Measurements from ENCODE around the gene PMPCA. TPM values are rescaled to one million over a fixed set of nuclear protein-coding genes. Genes with fewer than 3 reads are reported as not detected.

Gene PMPCA
- total RNA-seq, 3 donors from 2014 or later (not counting 1 experiment from before 2014, with no cell fraction given), result 78.3 to 84.8 (median 79.3) TPM

- no peak overlapping the region for H3K27ac Mint-ChIP-seq
- no peak for TF ChIP-seq CTCF (IDR thresholded peaks at IDR 0.05)
- H3K27ac ChIP-seq (ENCODE audit: low read length), result no peak overlapping the region
- H3K4me3 ChIP-seq (ENCODE audit: low read length), result no peak overlapping the region
- DNase-seq, result no peak
- no peaks in the 10 kb centered on the region for H3K27me3 ChIP-seq (ENCODE audit: control insufficient read depth, insufficient read depth, low read length)
- H3K4me1 Mint-ChIP-seq, result peaks cover 0 to 5% of the 10 kb centered on the region in 2 donors
- peaks cover 2% of the 10 kb centered on the region for H3K36me3 ChIP-seq (ENCODE audit: control insufficient read depth, insufficient read depth, low read length)
- no peak overlapping the region for H3K4me3 Mint-ChIP-seq
- no peaks in the 10 kb centered on the region for H3K27me3 Mint-ChIP-seq (ENCODE audit: low read depth in 2 of 2)
- intact Hi-C loops (cut with micrococcal nuclease), result loop anchor here (10.0 kb wide), 1 partner anchor 50 kb away; no protein-coding TSS in a partner anchor
- H3K9me3 ChIP-seq (ENCODE audit: control insufficient read depth, insufficient read depth, low read length), result no peaks in the 10 kb centered on the region
- H3K9me3 Mint-ChIP-seq, result no peaks in the 10 kb centered on the region
- no peaks in the 10 kb centered on the region for H3K36me3 Mint-ChIP-seq
- WGBS (ENCODE audit: insufficient coverage), result 89% methylated on average over 31 of the region's 31 CpGs
- peaks cover 29% of the 10 kb centered on the region for H3K4me1 ChIP-seq (ENCODE audit: control insufficient read depth, insufficient read depth, low read length)
- ATAC-seq, result no peak
Measured at GRCh38 chr9:136364942-136365774, 45.3 kb upstream of the PMPCA start.

- intact Hi-C loops (cut with micrococcal nuclease), result loop anchor here (10.0 kb wide), 1 partner anchor 51 kb away; no protein-coding TSS in a partner anchor
- 55% methylated on average over 9 of the region's 9 CpGs for WGBS (ENCODE audit: insufficient coverage)
- ATAC-seq, result no peak
- no peak for DNase-seq
- no peaks in the 10 kb centered on the region for H3K9me3 Mint-ChIP-seq
- Histone ChIP-seq H3K27ac (ENCODE audit: low read length) (no peak overlapping the region), H3K4me1 (ENCODE audit: control insufficient read depth, insufficient read depth, low read length) (peaks cover 29% of the 10 kb centered on the region), H3K9me3 (ENCODE audit: control insufficient read depth, insufficient read depth, low read length) (no peaks in the 10 kb centered on the region), H3K36me3 (ENCODE audit: control insufficient read depth, insufficient read depth, low read length) (peaks cover 2% of the 10 kb centered on the region), H3K27me3 (ENCODE audit: control insufficient read depth, insufficient read depth, low read length) (no peaks in the 10 kb centered on the region), H3K4me3 (ENCODE audit: low read length) (no peak overlapping the region)
- H3K27me3 Mint-ChIP-seq (ENCODE audit: low read depth in 2 of 2), result no peaks in the 10 kb centered on the region
- peak overlapping the region; percentile 42 for H3K4me3 Mint-ChIP-seq
- H3K36me3 Mint-ChIP-seq, result no peaks in the 10 kb centered on the region
- peaks cover 0 to 5% of the 10 kb centered on the region in 2 donors for H3K4me1 Mint-ChIP-seq
- H3K27ac Mint-ChIP-seq, result no peak overlapping the region
- TF ChIP-seq CTCF (IDR thresholded peaks at IDR 0.05), result no peak
Measured at GRCh38 chr9:136365775-136366222, 44.7 kb upstream of the PMPCA start.

- DNase-seq (no peak), ATAC-seq (no peak)
- no peaks in the 10 kb centered on the region for H3K27me3 Mint-ChIP-seq (ENCODE audit: low read depth in 2 of 2)
- peaks cover 0 to 5% of the 10 kb centered on the region in 2 donors for H3K4me1 Mint-ChIP-seq
- no peak overlapping the region for H3K27ac Mint-ChIP-seq
- no peaks in the 10 kb centered on the region for H3K36me3 ChIP-seq (ENCODE audit: control insufficient read depth, insufficient read depth, low read length)
- H3K36me3 Mint-ChIP-seq, result no peaks in the 10 kb centered on the region
- no peak overlapping the region for H3K4me3 ChIP-seq (ENCODE audit: low read length)
- intact Hi-C loops (cut with micrococcal nuclease), result loop anchor here (10.0 kb wide), 1 partner anchor 52 kb away; no protein-coding TSS in a partner anchor
- no peak overlapping the region for H3K27ac ChIP-seq (ENCODE audit: low read length)
- H3K27me3 ChIP-seq (ENCODE audit: control insufficient read depth, insufficient read depth, low read length), result no peaks in the 10 kb centered on the region
- 94% methylated on average over 9 of the region's 9 CpGs for WGBS (ENCODE audit: insufficient coverage)
- H3K9me3 Mint-ChIP-seq, result no peaks in the 10 kb centered on the region
- TF ChIP-seq CTCF (IDR thresholded peaks at IDR 0.05), result no peak
- peaks cover 30% of the 10 kb centered on the region for H3K4me1 ChIP-seq (ENCODE audit: control insufficient read depth, insufficient read depth, low read length)
- no peak overlapping the region for H3K4me3 Mint-ChIP-seq
- H3K9me3 ChIP-seq (ENCODE audit: control insufficient read depth, insufficient read depth, low read length), result no peaks in the 10 kb centered on the region
Measured at GRCh38 chr9:136366826-136367225, 43.6 kb upstream of the PMPCA start.

All from natural killer cell (primary cell).